B cell (primary cell): Measurements from ENCODE around the gene REM2. TPM values are rescaled to one million over a fixed set of nuclear protein-coding genes. Genes with fewer than 3 reads are reported as not detected.

Source experiments
- ATAC-seq: fragments of 200-7000 bp; cut with Tn5 transposase; one replicate; pipeline ENCODE4 v1.10.0; 2021; ENCODE audit warnings: low read depth, mild to moderate bottlenecking, moderate number of reproducible peaks, moderate library complexity
- CTCF ChIA-PET: fragments of 350-600 bp; sonication (Branson Sonifier 250); formaldehyde crosslinking; loops from one replicate; lab custom pipeline; 2021; ENCODE audit warnings: antibody characterized with exemption, inconsistent platforms; lab: Charles Lee
- POLR2A ChIA-PET: fragments of 350-600 bp; sonication (Branson Sonifier 250); formaldehyde crosslinking; loops from one replicate; lab custom pipeline; 2021; ENCODE audit warnings: antibody characterized with exemption; lab: Charles Lee
- DNase-seq: peaks from one replicate; pipeline ENCODE4 v3.0.0; 2013
- H2AFZ ChIP-seq: 2 replicates; pipeline ENCODE4 v1.6.1; 2012; ENCODE audit warnings: mild to moderate bottlenecking, low read depth, low read length; ENCODE audit not compliant: insufficient read depth, poor library complexity, severe bottlenecking
- H3K27ac ChIP-seq, 2 donors: 1 replicate in 1 of 2; 2 replicates in 1 of 2; pipeline ENCODE4 v1.5.1; 2012 to 2013; ENCODE audit warnings: low read length in 2 of 2, mild to moderate bottlenecking in 2 of 2, moderate library complexity in 1 of 2
- H3K27me3 ChIP-seq, 4 experiments: fragments of 200-600 bp in 1 of 4; sonication (generic) in 1 of 4; replicated peaks in 1 of 4; 1 replicate in 2 of 4; 2 replicates in 2 of 4; pipeline versions ENCODE4 v1.6.1 to v1.7.0; 2013 to 2016; ENCODE audit warnings: low read length in 3 of 4, mild to moderate bottlenecking in 2 of 4, mixed read lengths in 1 of 4, moderate library complexity in 1 of 4; ENCODE audit not compliant: insufficient read depth in 4 of 4, control insufficient read depth in 3 of 4; ENCODE audit errors: control extremely low read depth in 1 of 4
- H3K36me3 ChIP-seq, 2 experiments: replicated peaks in 1 of 2; 1 replicate in 1 of 2; 2 replicates in 1 of 2; pipeline versions ENCODE4 v1.6.1 to v1.7.1; 2013; ENCODE audit warnings: low read length in 1 of 2; ENCODE audit not compliant: insufficient read depth in 2 of 2, control insufficient read depth in 1 of 2; ENCODE audit errors: control extremely low read depth in 1 of 2, extremely low read depth in 1 of 2
- H3K4me1 ChIP-seq, 2 donors: fragments of 200-600 bp in 1 of 2; sonication (generic) in 1 of 2; 1 replicate in 1 of 2; 2 replicates in 1 of 2; pipeline versions ENCODE4 v1.5.1 to v1.6.1; 2013 to 2017; ENCODE audit warnings: low read length in 2 of 2; ENCODE audit not compliant: control insufficient read depth in 2 of 2, insufficient read depth in 2 of 2
- H3K4me2 ChIP-seq: replicated peaks from 2 replicates; pipeline ENCODE3; 2012; ENCODE audit warnings: mild to moderate bottlenecking, low read depth, low read length; ENCODE audit not compliant: poor library complexity, severe bottlenecking
- H3K4me3 ChIP-seq, 5 experiments: fragments of 200-600 bp in 1 of 5; sonication (generic) in 1 of 5; 1 replicate in 3 of 5; 2 replicates in 2 of 5; pipeline versions ENCODE4 v1.5.1 to v1.7.0; 2011 to 2016; ENCODE audit warnings: low read length in 4 of 5, mild to moderate bottlenecking in 4 of 5, low read depth in 2 of 5, control low read depth in 1 of 5, moderate library complexity in 1 of 5; ENCODE audit not compliant: insufficient read depth in 1 of 5; ENCODE audit errors: control extremely low read depth in 1 of 5, extremely low read depth in 1 of 5
- H3K79me2 ChIP-seq: fragments of 200-600 bp; sonication (generic); one replicate; pipeline ENCODE4 v1.6.0; 2016; ENCODE audit warnings: low read length; ENCODE audit not compliant: control insufficient read depth, insufficient read depth
- H3K9ac ChIP-seq: fragments of 200-600 bp; sonication (generic); 2 replicates; pipeline ENCODE4 v1.6.1; 2017; ENCODE audit warnings: mild to moderate bottlenecking, low read length, moderate library complexity
- H3K9me3 ChIP-seq, 3 donors: one replicate each; pipeline versions ENCODE4 v1.6.1 to v1.7.1; 2013; ENCODE audit warnings: low read length in 2 of 3; ENCODE audit not compliant: control insufficient read depth in 2 of 3, insufficient read depth in 1 of 3; ENCODE audit errors: control extremely low read depth in 1 of 3
- H4K20me1 ChIP-seq: 2 replicates; pipeline ENCODE4 v1.6.0; 2012; ENCODE audit warnings: mild to moderate bottlenecking, low read length; ENCODE audit not compliant: insufficient read depth, control insufficient read depth, poor library complexity, severe bottlenecking
- H3K27ac Mint-ChIP-seq: one replicate; pipeline ENCODE4 v1.8.0; 2021; ENCODE audit warnings: mixed read lengths
- H3K27me3 Mint-ChIP-seq: one replicate; pipeline ENCODE4 v1.8.0; 2021; ENCODE audit warnings: mixed read lengths
- H3K4me1 Mint-ChIP-seq: one replicate; pipeline ENCODE4 v1.8.0; 2021; ENCODE audit warnings: mixed read lengths
- H3K4me3 Mint-ChIP-seq: one replicate; pipeline ENCODE4 v1.8.0; 2021; ENCODE audit warnings: mixed read lengths
- H3K9me3 Mint-ChIP-seq: one replicate; pipeline ENCODE4 v1.8.0; 2022; ENCODE audit warnings: mixed read lengths; ENCODE audit not compliant: insufficient read depth
- EZH2 ChIP-seq: IDR thresholded peaks from 2 replicates; pipeline ENCODE4 v1.6.1; 2012; ENCODE audit warnings: borderline replicate concordance, low read depth, mild to moderate bottlenecking, moderate library complexity, low read length; ENCODE audit not compliant: insufficient read depth, poor library complexity, severe bottlenecking
- WGBS: methylation state at CpG from one replicate; pipeline ENCODE4 v1.1.5; 2013; ENCODE audit warnings: missing lambda C conversion rate; ENCODE audit not compliant: insufficient coverage; 5-methylcytosine and 5-hydroxymethylcytosine counted together
- intact Hi-C: fragments of 100-400 bp; cut with micrococcal nuclease; formaldehyde crosslinking; loops from one replicate; pipeline ENCODE4 v1.10.0; 2022
- polyA plus RNA-seq: library from polyadenylated mRNA; depleted of rRNA; stranded (reverse); fragments of >200 nt; gene quantifications from 2 replicates; pipeline ENCODE4 v1.2.3, GENCODE V29; 2012
- total RNA-seq, 2 donors: library from RNA; stranded (reverse); fragments of 120-200 nt in 1 of 2; gene quantifications; 1 replicate in 1 of 2; 2 replicates in 1 of 2; pipeline versions ENCODE4 v1.2.3 to v1.2.4, GENCODE V29; 2013 to 2022
- TF ChIP-seq, protein P1 (sequence below): fragments of 200-600 bp; IDR thresholded peaks from one replicate; pipeline ENCODE4 v1.8.0; 2022; ENCODE audit warnings: antibody characterized with exemption, mild to moderate bottlenecking

Gene REM2
- total and polyA plus RNA-seq, 2 donors (not counting 1 experiment from before 2014, with no cell fraction given) = 5.6 to 12.9 TPM

DNA sequence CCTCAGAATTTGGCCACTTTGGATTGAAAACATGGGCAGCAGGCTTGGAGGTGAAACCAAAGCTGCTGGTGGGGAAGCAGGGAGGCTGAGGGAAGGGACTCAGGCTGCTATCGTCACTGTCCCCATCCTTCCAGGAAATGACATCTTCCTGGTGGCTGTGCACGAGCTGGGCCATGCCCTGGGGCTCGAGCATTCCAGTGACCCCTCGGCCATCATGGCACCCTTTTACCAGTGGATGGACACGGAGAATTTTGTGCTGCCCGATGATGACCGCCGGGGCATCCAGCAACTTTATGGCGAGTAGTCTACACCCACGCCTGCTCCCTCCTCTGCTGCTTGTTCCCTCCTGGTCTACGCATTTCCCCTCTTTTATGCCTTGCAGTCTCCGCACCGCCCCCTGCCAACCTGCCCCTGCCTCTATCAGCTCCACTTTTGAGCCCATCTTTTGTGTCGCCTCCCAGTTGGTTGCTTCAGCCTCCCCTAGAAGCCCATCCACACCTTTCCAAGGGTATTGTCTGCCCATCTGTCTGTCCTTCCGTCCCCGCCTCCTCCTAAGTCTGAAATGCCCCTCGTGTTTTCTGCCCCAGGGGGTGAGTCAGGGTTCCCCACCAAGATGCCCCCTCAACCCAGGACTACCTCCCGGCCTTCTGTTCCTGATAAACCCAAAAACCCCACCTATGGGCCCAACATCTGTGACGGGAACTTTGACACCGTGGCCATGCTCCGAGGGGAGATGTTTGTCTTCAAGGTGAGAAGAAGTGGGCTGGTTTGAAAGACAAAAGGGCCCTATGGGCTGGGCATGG, 39.7 kb upstream of the REM2 start:
- 90% methylated on average over 19 of the region's 21 CpGs for WGBS
- Mint-ChIP-seq H3K4me3 (no peak overlapping the region), H3K27me3 (peaks cover 8% of the 10 kb centered on the region), H3K4me1 (peaks cover 2% of the 10 kb centered on the region), H3K9me3 (no peaks in the 10 kb centered on the region), H3K27ac (no peak overlapping the region)
- H3K27ac ChIP-seq = no peak overlapping the region
- H2AFZ ChIP-seq = no peak overlapping the region
- no peaks in the 10 kb centered on the region for H3K36me3 ChIP-seq
- DNase-seq (no peak), ATAC-seq (no peak)
- no peaks in the 10 kb centered on the region for H3K4me1 ChIP-seq
- ChIA-PET CTCF (interaction anchor here (0.9 to 1.9 kb wide), 3 partner anchors 9 to 24 kb away, joined by 4 to 9 read pairs (median 4); no protein-coding TSS in a partner anchor), POLR2A (interaction anchor here (0.7 kb wide), 1 partner anchor 49 kb away, joined by 7 read pairs; no protein-coding TSS in a partner anchor)
- H3K4me2 ChIP-seq = no peak overlapping the region
- no peaks in the 10 kb centered on the region for H3K9me3 ChIP-seq
- H3K9ac ChIP-seq = no peak overlapping the region
- H4K20me1 ChIP-seq = no peaks in the 10 kb centered on the region
- intact Hi-C loops = no loop called here
- TF ChIP-seq EZH2 = no peak
- TF ChIP-seq, protein P1, sequence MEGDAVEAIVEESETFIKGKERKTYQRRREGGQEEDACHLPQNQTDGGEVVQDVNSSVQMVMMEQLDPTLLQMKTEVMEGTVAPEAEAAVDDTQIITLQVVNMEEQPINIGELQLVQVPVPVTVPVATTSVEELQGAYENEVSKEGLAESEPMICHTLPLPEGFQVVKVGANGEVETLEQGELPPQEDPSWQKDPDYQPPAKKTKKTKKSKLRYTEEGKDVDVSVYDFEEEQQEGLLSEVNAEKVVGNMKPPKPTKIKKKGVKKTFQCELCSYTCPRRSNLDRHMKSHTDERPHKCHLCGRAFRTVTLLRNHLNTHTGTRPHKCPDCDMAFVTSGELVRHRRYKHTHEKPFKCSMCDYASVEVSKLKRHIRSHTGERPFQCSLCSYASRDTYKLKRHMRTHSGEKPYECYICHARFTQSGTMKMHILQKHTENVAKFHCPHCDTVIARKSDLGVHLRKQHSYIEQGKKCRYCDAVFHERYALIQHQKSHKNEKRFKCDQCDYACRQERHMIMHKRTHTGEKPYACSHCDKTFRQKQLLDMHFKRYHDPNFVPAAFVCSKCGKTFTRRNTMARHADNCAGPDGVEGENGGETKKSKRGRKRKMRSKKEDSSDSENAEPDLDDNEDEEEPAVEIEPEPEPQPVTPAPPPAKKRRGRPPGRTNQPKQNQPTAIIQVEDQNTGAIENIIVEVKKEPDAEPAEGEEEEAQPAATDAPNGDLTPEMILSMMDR = no peak
- no peaks in the 10 kb centered on the region for H3K79me2 ChIP-seq
- peaks cover 0 to 29% (median 4%) of the 10 kb centered on the region in 4 experiments for H3K27me3 ChIP-seq
- H3K4me3 ChIP-seq = no peak overlapping the region
